GM19463 (cell line): ENCODE data around the gene PIK3AP1.
"Not testable (repeated sequence)": the region's sequence is repeated elsewhere in the genome, so short reads cannot be mapped to it uniquely, and the experiment has no call there.

Experiments
- ATAC-seq: cut with Tn5 transposase; IDR thresholded peaks from one replicate; pipeline ENCODE4 v1.9.1; 2021; ENCODE audit warnings: mild to moderate bottlenecking, moderate library complexity; ENCODE audit not compliant: unreplicated experiment

PIK3AP1 gene

DNA sequence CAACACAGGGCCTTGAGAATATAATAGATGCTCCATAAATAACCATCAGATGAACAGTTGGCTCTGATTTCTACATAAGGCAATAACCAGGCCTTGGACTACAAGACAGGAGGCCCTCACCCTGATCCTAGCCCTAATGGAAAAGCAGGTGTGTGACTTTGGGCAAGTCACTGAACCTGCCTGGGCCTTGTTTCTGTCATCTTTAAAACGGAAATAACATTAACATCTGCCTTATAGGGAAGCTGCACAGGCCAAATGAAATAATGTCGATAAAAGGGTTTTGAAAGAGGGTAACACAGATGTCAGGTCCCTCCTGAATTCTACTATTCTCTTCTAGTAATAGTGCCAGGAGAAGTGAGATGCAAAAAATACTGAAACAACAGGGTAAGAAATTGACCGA, 20.7 kb downstream of the PIK3AP1 start:
- ATAC-seq: no peak

GRCh38 chr10:96698305-96698704, 22.0 kb downstream of the PIK3AP1 start:
- not testable (repeated sequence) for ATAC-seq

GRCh38 chr10:96697438-96697837, 22.9 kb downstream of the PIK3AP1 start:
- no peak for ATAC-seq

- ATAC-seq: no peak
Observed at GRCh38 chr10:96696845-96697425, 23.4 kb downstream of the PIK3AP1 start.

- ATAC-seq: no peak
Observed at GRCh38 chr10:96695975-96696634, 24.2 kb downstream of the PIK3AP1 start.

DNA sequence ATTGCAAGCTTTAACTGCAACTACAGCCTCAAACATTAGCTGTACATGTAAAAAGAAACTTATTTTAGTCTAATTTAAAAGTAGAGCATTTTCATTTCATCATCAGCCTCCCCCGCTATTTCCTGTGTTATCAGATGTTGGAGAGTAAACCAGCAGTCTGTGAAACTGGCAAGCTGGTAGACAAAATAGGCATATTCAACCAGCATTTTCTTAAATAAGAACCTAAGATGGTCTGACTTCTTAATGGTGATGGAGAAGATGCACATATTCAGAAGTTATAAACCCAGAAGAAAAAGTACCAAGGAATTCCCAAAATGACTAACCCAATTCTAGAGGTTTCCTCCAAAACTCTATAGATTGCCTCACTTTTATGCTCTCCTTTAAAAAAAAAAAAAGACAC, 24.9 kb downstream of the PIK3AP1 start:
- ATAC-seq: no peak

DNA sequence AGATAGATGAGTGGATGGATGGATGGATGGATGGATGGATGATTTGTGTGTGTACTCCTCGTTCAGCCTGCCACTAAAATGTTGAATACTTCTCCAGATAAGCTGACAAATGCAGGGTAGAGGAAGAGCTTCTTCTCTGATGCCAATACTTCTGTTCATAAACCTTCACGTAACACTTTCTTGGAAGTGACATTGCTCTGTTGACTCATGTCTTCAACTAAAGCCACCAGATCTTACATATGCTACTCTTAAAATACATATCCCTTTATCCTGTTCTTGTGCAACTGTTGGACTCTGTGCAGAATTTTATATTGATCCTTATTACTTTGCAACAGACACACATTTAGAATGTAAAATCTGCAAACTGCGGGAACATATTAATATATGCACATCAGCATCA, 26.9 kb downstream of the PIK3AP1 start:
- no peak for ATAC-seq

GRCh38 chr10:96692427-96692826, 27.9 kb downstream of the PIK3AP1 start:
- ATAC-seq: no peak

DNA sequence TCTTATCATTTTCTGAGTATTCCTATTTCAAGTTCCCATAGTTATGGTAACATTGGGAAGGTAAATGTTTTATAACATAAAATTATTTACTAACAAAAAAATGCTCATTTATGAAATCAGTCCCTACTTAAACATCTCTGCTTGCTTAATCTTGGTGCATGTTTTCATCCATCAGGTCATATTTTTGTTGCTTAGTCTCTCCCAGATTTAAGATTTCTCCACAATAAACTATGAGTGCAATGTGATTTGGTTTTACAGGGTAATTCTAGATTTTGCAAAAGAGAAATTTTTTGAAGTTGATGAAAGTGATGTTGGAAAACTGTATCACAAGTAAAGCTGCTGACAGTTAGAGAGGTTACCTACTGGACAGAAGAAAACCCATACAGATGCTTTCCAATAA, 28.6 kb downstream of the PIK3AP1 start:
- no peak for ATAC-seq

DNA sequence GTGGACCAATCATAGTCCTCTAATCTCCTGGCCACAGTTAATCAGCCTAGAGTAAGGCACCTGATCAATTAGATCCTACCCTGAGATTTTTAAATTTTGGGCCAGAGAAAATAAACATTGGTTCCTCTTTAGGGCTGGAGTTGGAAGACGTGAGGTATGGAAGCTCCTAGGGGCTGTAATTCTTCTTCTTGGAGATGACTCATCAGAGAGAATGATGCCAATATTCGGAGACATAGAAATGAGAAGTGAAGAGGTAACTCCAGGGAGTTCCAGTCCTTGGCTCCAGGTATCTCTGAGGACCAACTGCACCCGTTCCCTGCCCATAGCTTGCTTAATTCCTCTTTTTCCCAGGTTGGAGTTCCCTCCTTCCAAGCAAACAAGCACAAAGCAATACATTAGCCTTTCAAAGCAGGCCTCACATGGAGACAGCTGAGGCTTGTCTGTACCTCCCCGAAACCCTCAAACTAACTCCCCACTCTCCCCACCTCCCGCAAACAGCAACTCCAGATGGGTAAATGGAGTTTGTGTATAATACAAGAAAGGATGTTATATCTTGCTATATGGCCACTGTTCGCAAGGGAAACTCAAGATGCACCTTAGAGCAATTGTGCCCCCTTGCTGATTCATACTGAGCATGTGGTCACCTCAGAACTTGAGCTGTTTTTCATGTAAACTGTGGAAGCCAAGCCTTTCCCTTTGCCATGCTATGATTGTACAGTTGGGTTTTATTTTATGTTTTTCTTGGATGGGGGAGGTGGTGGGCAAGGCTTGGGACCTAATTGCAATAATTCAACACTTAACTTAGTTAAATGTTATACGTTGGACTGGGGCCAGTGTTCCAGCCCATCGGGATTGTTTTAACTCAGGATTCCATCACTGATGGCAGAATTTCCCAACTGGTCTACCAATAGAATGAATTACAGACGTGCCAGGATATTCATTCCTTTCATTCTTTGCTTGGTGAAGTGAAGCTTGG, 29.3 kb downstream of the PIK3AP1 start:
- no peak for ATAC-seq

GRCh38 chr10:96688789-96689188, 31.5 kb downstream of the PIK3AP1 start:
- ATAC-seq: no peak

- no peak for ATAC-seq
Observed at GRCh38 chr10:96687317-96688012, 32.8 kb downstream of the PIK3AP1 start.

- no peak for ATAC-seq
Observed at GRCh38 chr10:96686514-96686913, 33.8 kb downstream of the PIK3AP1 start.

GRCh38 chr10:96685306-96685705, 35.0 kb downstream of the PIK3AP1 start:
- ATAC-seq: no peak

DNA sequence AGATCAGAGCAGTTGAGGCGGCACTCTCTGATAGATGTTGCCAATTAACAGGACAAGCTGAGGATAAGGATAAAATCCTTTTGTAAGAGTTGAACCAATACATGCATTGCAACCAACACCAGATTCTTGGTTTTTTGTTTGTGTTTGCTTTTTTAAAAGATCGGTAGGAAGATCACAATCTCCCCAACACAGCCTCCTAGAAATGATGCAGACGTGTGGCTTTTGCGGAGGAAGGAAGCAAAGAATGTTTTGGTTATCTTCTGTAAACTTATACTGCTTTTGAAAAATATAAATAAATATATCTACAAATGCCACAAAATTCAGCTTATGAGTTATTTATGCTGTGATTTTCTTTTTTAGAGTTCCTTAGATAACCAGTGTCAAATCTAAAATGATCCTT, 35.5 kb downstream of the PIK3AP1 start:
- ATAC-seq: no peak

DNA sequence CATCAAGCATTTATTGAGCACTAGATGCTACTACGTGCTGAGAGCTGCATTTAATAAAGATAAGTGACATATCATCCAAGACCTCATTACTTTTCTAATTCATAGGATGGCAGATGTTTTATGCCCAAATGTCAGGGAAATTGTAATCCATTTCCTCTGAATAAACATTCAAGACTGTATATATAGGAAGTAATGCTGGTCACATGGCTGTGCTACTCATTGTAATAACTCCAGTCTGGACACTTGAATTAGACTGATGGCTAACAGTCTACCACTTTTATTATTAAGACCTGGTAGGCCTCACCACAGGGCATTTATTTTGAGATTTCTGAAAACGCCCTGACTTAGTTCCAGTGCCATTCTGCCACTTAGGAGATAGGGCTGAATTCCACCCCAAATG, 36.6 kb downstream of the PIK3AP1 start:
- no peak for ATAC-seq

DNA sequence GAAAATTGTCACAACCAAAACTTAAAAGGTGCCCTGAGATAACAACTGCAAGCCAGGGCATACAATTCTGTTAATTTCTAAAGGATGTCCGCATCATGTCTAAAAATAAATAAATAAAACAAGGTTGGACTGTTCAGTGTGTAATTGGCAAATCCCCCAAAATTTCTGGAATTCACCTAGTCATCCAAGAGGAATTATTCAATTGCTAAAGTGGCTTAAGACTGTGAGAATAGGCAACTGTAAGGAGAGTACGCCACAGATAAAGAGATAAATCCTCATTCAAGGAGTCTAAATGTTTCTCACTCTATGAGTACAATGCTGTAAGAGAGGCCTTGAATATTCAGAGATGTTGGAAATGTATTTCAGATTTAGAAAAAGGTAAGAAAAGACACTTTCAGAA, 37.2 kb downstream of the PIK3AP1 start:
- no peak for ATAC-seq

GRCh38 chr10:96681524-96681923, 38.8 kb downstream of the PIK3AP1 start:
- no peak for ATAC-seq

- not testable (repeated sequence) for ATAC-seq
Observed at GRCh38 chr10:96680463-96680862, 39.9 kb downstream of the PIK3AP1 start.

- no peak for ATAC-seq
Observed at GRCh38 chr10:96678725-96679124, 41.6 kb downstream of the PIK3AP1 start.
